NCI-H2029 (cell line): Measurements from ENCODE around the gene ABCB11.

Experiments used
- DNase-seq: peaks from one replicate; lab custom pipeline; 2025; lab: John Stamatoyannopoulos, UW

The ABCB11 gene

DNA sequence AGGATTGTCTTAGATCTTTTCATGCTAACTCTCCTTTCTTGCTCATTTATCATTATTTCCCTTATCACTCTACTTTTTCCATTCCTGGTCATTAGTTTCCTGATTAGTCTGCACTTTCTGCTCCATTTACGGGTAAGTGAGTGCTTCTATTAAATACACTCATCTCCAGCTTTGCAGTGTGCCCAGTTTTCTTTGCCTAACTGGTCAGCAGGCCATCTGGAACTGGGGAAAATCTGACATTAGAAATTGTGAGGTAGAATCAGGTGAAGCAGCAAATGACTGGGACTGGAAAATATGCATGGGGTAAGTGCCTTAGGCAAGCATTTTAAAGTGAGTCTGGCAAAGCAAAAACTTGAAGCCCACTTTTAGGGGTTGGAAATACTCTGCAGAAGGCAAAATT lies 100.9 kb downstream of the ABCB11 start:
- DNase-seq, result no peak

DNA sequence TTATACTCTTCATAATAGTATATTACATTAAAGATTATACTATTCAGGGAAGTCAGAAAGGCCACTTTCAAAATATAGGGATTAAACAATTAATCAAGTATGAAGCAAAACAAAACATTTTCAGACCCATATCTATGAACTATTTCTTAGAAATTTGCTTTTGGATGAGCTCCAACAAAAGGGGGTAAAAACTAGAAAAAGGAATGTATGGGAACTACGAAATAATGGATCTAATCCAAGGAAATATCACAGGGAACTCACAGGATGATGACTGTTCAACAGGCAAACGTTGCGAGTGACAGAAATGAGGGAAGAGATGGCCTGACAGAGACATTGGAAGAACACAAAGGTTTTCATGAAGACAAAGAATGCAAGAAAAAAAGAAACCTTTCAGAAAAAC lies 102.1 kb downstream of the ABCB11 start:
- no peak for DNase-seq

DNA sequence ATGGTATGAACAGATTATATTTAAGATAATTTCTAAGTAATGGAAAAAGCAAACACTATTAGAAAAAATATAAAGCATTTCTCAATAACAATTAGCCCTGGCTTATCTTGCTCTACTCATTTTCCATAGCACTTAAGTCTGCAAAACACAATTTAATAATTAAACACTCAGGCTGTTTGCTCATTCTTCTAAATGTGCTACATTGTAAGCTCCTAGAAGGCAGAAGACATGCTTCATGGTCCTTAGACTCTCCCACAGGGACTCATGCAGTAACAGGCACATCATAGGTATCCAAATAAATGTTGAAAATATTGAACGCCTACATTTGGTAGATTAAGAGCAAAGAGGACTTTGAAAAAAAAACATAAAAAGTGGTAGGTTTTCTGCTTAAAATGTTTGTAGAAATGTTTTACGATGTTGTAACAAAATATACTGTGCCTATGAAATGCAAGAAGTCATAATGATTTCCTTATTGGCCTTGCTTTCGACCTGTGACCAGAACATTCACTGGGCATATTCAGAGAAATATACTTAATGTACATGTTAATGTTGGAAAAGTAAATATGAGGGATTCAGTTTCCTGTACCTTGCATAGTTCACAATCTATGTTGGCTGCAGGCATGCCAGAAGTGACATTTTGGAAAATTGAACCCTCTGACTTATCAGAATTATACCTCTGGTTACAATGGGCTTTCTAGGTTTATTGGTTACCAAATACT lies 102.9 kb downstream of the ABCB11 start:
- DNase-seq, result no peak

DNA sequence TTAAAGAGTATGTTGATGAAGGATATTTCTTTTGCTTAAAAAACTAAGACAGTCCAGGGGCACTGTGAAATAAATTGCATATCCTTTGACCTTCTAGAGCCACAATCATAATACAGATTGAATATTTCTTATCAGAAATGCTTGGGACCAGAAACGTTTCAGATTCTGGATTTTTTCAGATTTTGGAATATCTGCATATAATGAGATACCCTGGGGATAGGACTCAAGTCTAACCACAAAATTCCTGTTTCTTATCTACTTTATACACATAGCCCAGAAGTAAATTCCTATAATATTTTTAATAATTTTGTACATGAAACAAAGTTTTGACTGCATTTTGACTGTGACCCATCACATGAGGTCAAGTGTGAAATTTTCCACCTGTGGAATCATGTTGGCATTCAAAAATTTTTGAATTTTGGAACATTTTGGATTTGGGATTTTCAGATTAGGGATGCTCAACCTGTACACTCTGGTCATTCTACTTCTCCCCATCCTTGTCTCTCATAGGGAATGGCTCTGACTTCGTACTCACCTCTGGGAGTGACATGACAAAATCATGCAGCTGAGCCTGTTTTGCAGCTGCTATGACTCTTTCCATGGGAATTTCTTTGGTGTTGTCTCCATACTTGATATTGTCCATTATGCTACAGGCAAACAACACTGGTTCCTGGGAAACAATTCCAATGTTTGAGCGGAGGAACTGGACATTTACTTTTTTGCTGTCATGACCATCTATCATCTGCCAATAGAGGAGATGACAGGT lies 104.3 kb downstream of the ABCB11 start:
- DNase-seq, result no peak

DNA sequence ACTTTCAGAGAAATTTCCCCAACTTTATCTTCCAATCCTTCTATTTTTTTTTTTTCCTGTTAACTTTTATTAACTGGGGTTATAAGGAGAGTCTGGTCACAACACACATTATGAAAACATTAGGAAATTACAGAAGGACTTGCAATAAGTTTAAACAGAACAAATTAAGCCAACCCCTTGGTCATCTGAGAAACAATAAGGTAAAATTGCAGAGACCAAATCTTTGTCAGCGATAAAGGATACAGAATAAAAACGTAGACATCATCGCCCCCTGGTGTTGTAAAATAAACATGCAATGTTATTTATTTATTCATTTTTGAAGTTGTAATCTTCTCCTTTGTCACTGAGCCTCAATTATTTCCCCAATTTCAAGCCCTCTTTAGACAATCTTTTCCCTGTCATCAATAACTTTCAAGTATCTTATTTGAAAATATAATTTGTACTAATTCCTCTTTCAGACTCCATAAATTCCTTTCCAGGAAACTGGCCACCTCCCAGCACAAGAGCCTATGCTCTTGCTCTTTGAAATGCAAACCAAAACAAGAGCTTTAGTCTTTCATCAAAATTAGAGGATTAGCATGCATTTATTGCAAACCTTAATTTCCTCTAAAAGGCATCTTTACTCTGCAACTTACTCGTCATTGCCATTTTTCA lies 110.5 kb downstream of the ABCB11 start:
- DNase-seq, result peak; percentile 13

DNA sequence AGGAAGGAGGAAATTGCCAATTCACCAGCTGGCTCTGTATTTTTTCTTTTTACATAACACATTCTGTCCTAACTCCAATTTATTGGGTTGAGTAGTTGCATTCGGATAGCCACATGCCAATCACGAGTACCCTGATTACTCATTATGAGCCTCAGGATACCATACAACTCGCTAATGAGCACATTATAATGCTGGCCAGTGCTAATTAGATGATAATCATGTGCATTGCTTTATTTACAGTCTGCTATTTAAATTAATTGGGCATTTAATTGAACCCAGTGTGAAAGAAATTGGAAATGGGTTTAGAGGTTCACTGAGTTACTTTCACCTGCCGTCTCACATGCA lies 114.8 kb downstream of the ABCB11 start:
- DNase-seq, result no peak

DNA sequence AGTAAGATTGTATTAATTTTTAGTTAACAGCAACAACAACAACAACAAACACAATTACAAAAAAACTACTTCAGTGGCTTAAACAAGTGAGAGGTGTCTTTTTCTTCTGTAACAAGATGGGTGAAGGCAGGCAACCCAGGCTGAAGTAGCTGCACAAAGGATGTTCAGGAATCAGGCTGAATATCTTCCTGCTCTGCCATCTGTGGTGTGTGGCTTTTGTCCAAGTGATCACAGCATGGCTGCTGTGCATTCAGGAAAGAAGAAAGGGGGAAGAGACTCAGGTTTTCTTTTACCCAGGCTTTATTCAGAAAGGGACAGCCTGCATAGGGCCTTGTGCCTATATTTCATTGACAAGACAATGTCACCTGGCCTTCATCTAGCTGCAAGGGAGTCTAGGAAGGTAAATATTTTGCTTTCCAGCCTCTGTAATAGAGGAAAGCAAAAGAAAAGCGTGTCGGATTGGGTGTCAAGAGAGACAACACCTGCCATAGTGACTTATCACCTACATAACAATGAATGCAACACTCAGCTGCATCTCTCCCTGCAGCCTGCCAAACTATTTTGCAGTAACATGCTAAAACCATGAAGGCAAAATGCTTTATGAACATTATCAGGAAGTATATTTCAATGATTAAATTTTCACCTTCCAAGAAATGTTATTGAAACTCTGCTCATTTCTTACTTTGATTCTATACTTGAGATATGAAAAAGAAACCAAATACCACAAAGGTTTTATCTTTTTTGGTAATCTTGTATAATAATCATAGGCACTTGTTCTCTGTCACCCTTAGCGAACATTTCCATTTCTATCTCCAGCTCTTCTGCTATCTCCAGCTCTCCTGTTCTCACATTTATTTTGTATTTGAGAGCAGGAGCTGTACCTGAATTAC lies 115.4 kb downstream of the ABCB11 start:
- DNase-seq, result no peak

DNA sequence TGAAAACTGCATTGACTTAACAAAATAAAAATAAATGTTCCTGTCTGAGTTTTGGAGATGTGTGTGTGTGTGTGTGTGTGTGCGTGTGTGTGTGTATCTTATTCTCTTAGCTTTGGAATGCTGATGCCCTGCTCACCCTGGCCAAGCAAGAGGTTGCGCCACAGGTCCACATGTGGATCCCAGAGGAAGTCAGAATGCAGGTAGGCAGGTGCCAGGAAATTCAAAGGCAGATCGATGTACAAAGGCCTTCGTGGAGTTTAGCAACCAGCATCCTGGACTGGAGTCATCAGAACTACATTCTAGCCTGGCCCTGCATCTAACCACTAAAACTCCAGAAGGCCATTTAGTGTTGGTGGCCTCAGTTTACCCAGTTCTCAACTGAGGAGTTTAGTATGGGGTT lies 117.6 kb downstream of the ABCB11 start:
- no peak for DNase-seq

DNA sequence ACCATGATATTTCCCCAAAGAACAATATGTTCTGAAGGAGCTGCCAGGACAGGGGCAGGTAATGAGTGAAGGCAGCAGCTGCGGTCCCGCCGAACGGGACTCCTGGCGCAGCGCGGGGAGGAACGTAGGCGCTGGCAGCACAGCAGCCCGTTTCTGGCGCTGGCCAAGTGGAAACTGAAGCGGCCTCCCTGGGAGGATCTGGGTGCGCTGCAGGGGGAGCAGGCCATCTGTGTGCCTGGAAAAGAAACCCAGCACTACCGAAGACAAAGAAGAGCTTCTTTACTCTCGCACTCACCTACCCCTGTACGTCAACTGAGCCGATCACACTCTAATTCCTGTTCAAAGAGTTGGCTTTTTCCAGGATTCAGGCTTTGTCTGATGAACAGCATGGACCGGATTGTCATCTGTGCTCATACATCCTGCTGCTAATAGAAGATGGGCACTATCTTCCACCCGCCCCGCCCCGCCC lies 118.2 kb downstream of the ABCB11 start:
- DNase-seq, result no peak

DNA sequence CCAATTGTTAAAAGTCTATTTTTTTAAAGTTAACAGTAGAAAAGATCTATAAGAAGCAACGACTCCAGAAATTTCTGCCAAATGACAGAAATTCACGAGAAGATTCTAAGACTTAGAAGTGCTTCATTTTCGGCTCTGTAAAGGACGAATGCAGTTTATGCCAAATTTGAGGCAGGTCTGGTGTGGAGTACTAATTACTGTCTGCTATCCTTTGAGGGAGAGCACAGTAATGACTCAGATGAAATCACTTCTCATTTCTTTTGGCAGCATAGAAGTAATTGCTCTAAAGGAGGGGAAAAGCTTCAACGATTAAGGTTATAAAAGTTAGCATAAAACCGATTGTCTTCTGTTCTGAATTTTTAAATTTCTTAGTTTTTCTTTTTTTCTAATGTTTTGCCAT lies 118.7 kb downstream of the ABCB11 start:
- DNase-seq, result no peak

DNA sequence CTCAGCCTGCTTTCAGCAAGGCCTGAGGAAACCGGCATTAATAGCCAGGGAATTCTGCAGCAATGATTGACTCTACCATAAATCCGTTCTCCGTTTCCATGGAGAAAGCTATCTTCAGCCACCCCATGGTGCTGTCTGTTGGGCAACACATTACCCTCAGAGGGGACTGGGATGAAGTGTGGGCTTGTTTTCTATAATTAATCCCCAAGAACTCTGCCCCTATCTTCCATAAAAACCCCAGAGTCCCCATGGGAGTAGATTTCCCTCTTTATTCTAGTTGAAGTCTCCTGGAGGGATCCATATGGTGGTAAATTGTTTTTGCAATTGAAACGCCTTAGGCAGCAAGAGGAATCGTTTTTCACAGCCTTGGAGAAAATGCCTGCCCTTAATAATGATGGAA lies 120.8 kb downstream of the ABCB11 start:
- DNase-seq, result no peak

DNA sequence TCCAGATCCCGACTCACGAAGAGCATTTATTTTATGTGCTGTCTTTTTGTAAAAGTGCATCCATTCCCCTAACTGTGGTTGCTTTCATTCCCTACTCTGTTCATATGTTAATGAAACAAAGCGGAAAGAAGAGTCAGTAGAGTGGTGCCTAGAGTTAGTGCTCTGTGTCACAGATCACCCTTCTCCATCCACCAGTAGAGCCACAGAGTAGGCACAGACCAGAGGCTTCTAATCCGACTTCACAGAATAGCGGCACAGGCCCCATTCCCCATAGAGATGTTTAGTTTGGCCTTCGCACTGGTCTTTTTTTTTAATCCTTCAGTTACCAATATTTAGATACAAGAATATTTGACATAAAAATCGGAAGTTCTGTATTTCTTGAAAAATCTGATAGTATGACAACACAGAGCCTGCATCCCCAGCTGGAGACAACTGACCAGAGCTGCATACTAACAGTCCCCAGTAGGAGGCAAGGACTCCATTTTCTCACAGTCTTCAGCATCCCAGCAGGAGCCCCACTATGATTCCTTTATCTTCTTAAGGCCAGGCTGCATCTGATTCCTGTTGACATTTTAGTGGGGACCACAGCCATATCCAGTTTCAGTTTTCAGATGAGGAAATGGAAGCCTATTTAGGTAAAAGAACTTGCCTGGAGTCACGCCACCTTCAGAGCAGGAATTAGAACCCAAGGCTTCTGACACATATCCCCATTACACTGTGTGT lies 123.0 kb downstream of the ABCB11 start:
- no peak for DNase-seq

DNA sequence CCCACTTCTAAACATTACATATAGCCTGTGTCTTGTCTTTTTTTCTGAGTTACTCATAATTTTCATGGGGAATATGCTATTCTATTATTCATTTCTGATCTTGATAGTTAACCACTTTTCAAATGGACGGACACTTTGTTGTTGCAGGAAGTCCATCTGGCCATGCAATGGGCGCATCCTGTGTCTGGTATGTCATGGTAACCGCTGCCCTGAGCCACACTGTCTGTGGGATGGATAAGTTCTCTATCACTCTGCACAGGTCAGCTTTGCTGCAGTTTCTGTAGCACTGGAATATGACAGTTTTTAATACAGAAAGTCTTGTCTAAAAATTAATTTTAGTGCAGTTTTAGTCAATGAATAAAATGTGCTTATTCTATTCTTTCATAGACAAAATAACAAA lies 126.8 kb downstream of the ABCB11 start:
- no peak for DNase-seq

DNA sequence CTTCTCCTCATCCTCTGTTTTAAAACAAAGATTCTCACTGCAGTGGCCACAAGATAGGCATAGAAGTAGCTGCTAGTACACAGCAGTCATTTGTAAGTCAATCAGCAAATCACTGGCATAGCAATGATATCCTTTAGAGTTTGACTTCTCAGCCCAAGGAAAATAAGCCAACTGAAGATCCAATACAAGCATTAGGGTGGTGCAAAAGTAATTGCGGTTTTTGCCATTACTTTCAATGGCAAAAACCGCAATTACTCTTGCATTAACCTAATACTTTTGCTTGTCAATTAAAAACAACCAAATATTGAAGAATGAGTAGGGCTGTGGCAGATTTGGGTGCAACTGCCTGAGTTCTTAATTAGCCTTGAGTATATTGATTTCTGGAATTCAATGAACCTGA lies 127.2 kb downstream of the ABCB11 start:
- no peak for DNase-seq

DNA sequence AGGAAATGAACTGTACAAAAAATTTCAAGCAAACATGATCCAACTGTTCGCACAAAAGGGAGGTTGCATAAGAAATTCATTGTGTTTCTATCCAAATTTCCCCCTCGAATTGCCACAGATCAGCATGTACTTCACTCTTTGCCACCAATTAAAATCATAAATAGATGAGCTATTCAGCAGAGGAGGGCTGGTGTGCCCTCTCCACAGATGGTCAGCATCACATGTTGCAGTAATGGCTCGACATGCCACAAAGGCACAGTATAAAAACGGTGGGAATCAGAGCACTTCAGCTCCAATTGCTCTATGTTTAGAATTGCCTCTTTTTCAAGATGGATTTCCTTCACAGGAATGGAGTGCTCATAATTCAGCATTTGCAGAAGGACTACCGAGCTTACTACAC lies 130.1 kb downstream of the ABCB11 start, which contains the start of gene G6PC2:
Gene G6PC2, plus strand, starts transcription at position 289 of the 400 bp plus-strand sequence. Its CDS starts 41 bp downstream, at position 330.
- no peak for DNase-seq

DNA sequence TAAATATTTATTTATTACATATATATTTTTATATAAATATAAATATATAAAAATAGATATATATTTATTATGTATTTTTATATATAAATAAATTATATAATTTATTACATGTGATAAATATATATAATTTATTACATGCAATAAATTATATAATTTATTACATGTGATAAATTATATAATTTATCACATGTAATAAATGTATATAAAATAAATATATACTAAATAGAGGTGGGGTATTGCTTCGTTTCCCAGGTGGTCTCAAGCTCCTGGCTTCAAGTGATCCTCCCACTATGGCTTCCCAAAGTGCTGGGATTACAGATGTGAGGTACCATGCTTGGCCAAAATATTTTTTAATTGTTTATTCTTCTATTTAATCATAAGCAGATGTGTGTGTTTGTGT lies 133.7 kb downstream of the ABCB11 start:
- DNase-seq, result no peak

DNA sequence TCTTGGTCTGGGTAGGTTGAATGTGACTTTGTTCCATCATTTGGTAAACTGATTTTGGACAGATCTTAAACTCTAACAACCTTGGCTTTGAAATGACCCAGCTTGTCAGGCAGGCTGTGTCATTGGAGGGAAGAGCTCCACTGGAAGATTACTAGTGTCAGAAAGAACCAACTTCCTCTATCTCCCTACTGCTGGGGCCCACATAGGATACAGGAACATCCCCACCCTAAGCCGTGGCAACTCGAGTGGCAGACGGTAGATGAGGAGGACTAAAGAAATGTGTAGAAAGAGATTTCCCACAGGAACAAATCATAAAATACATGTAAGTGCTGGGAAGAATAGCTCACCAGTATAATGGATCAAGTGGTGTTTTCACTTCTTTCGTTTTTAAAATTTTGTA lies 134.3 kb downstream of the ABCB11 start:
- DNase-seq, result no peak

DNA sequence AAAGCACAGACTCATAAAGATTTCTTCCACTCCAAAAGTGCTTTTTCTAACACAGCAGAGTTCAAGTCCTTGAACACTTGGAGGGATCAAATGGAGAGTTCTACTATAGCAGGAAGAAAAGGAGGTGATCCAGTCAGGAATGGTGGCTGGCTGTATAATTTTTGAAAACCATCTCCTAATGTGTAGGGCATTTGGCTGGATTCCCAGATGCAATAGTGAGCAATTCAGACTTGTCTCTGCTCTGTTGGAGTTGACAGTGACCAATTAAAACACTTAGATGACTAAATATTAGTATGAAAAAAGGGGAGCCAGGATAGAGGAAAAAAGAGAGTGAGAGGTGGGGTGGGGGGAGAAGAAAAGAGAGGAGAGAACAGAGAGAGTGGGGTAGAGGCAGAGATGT lies 135.4 kb downstream of the ABCB11 start:
- DNase-seq, result no peak

DNA sequence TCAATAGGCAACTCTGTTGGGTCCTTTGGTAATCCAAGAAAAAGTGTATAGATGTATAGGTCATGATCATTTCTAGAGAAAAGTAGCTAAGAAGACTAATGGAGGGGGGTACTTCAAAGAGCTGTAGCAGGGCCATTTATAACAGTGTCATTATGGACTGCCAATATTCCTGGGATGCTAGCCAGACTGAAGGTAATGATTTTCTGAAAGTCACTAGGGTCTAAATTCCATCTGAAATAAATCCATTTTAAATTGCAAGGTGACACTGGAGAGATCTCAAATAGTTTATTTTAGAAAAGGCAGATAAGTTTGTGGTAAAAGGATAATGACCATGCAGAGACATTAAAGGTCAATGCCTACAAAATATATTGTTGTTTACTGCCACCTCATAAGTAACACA lies 136.4 kb downstream of the ABCB11 start:
- no peak for DNase-seq

DNA sequence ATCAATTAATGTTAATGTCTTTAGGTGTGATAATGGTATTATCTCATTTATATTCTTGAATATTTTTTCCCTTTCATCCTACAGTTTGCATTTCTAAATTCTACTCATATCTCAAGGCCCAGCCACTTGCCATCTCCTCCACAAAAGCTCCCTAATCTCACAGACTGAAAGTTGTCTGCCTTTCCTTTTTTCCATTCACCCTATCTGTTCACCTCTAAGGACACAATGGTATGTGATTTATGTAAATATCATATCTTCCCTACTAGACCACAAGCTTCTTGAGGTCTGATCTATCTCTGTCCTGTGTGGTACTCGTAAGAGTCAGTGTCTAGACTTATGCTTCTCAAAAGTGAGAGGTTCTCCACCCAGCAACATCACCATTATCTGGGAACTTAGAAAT lies 137.0 kb downstream of the ABCB11 start:
- DNase-seq, result no peak

DNA sequence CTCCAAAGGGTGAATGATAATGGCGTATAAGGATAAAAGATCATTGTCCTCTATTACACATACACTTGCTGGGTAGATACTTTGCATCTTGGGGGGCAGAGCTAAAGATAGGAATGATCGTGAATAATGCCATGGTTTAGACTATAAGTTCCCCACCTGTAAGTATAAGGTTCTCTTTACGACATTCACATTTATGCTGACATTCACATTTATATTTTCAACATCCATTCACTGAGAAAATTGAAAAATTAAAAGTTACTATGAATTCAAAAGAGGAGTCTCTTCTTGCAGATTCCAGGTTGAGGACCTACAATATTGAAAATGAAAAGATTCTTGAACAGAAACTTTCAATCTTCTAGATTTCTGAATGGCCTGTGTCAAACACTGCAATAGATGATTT lies 138.8 kb downstream of the ABCB11 start:
- DNase-seq, result no peak
